Measurements from ENCODE around the gene SMIM35.

- TF ChIP-seq CTCF (conservative IDR thresholded peaks at IDR 0.05; ENCODE audit: low read depth, low read length) (no peak; the same call in 1 of the 2 replicates), EZH2phosphoT487 (IDR thresholded peaks at IDR 0.05; ENCODE audit: borderline replicate concordance, low read length) (no peak)
These were observed 59.1 kb downstream of the SMIM35 start for GRCh38 chr11:118027694-118028093.

All from PC-3 (cell line).